Esophagus muscularis mucosa (tissue), 3 donors: ENCODE data around the gene DDAH1.

Experiments used
- CTCF ChIP-seq, 3 experiments: fragments of 200-600 bp in 2 of 3; fragments of 450-650 bp in 1 of 3; sonication (generic) in 2 of 3; IDR thresholded peaks; one replicate each; pipeline ENCODE4 v1.5.1; 2017 to 2019; ENCODE audit warnings: antibody characterized with exemption in 3 of 3, mild to moderate bottlenecking in 2 of 3, moderate library complexity in 1 of 3
- POLR2AphosphoS5 ChIP-seq, 2 donors: sonication (generic); formaldehyde crosslinking; IDR thresholded peaks; one replicate each; pipeline ENCODE4 v1.6.1; 2017; ENCODE audit warnings: antibody characterized with exemption in 2 of 2

GRCh38 chr1:85273397-85273796, 191.6 kb downstream of the DDAH1 start:
- TF ChIP-seq CTCF (IDR thresholded peaks at IDR 0.05) (no peak), POLR2AphosphoS5 (IDR thresholded peaks at IDR 0.05) (no peak)
